ENCODE measurements around the gene PRKCB.

PRKCB gene

GRCh38 chr16:23947838-23948237, 112.1 kb downstream of the PRKCB start:
- H3K4me3 ChIP-seq (ENCODE audit: low read depth, low read length), result no peak overlapping the region
- no peak for TF ChIP-seq CTCF (conservative IDR thresholded peaks at IDR 0.05; ENCODE audit: low read depth, low read length)
- no peak for DNase-seq (ENCODE audit: low read depth)

- no peak for DNase-seq (ENCODE audit: low read depth)
- no peak overlapping the region for H3K4me3 ChIP-seq (ENCODE audit: low read depth, low read length)
- no peak for TF ChIP-seq CTCF (conservative IDR thresholded peaks at IDR 0.05; ENCODE audit: low read depth, low read length)
These were observed 113.2 kb downstream of the PRKCB start for GRCh38 chr16:23948949-23949411.

- DNase-seq (ENCODE audit: low read depth), result no peak
- TF ChIP-seq CTCF (conservative IDR thresholded peaks at IDR 0.05; ENCODE audit: low read depth, low read length), result no peak
- no peak overlapping the region for H3K4me3 ChIP-seq (ENCODE audit: low read depth, low read length)
These were observed 114.0 kb downstream of the PRKCB start for GRCh38 chr16:23949630-23950290.

- no peak for DNase-seq (ENCODE audit: low read depth)
- H3K4me3 ChIP-seq (ENCODE audit: low read depth, low read length), result no peak overlapping the region
- TF ChIP-seq CTCF (conservative IDR thresholded peaks at IDR 0.05; ENCODE audit: low read depth, low read length), result no peak
These were observed 114.6 kb downstream of the PRKCB start for GRCh38 chr16:23950291-23950894.

GRCh38 chr16:23950898-23951297, 115.1 kb downstream of the PRKCB start:
- no peak overlapping the region for H3K4me3 ChIP-seq (ENCODE audit: low read depth, low read length)
- DNase-seq (ENCODE audit: low read depth), result no peak
- TF ChIP-seq CTCF (conservative IDR thresholded peaks at IDR 0.05; ENCODE audit: low read depth, low read length), result no peak

- no peak for TF ChIP-seq CTCF (conservative IDR thresholded peaks at IDR 0.05; ENCODE audit: low read depth, low read length)
- no peak overlapping the region for H3K4me3 ChIP-seq (ENCODE audit: low read depth, low read length)
- DNase-seq (ENCODE audit: low read depth), result peak; percentile 33
These were observed 116.6 kb downstream of the PRKCB start for GRCh38 chr16:23952128-23952970.
